ENCODE results near the gene STK11.
"Not testable (repeated sequence)": the region's sequence is repeated elsewhere in the genome, so short reads cannot be mapped to it uniquely, and the experiment has no call there.

Gene STK11

GRCh38 chr19:1237027-1237659 lies 31.6 kb downstream of the STK11 start:
- no peak for DNase-seq (ENCODE audit: low read depth, low spot score)

- DNase-seq (ENCODE audit: low read depth, low spot score) = no peak
These were observed 32.3 kb downstream of the STK11 start, which contains the start of gene CBARP for GRCh38 chr19:1237754-1238368. TSS of gene CBARP (minus strand) at chr19:1238005. CDS start at chr19:1236100, 1,905 bp downstream.

- DNase-seq (ENCODE audit: low read depth, low spot score) = no peak
These were observed 33.1 kb downstream of the STK11 start for GRCh38 chr19:1238369-1239303.

GRCh38 chr19:1239420-1239795 lies 33.8 kb downstream of the STK11 start:
- DNase-seq (ENCODE audit: low read depth, low spot score) = no peak

GRCh38 chr19:1239796-1240737 lies 34.5 kb downstream of the STK11 start:
- DNase-seq (ENCODE audit: low read depth, low spot score) = peak; percentile 85

- DNase-seq (ENCODE audit: low read depth, low spot score) = no peak
These were observed 35.3 kb downstream of the STK11 start for GRCh38 chr19:1240925-1241324.

- peak; percentile 77 for DNase-seq (ENCODE audit: low read depth, low spot score)
These were observed 36.0 kb downstream of the STK11 start, which contains the start of gene ATP5F1D for GRCh38 chr19:1241417-1242095. TSS of gene ATP5F1D (plus strand) at chr19:1241751. CDS start at chr19:1241851, 100 bp downstream.

- no peak for DNase-seq (ENCODE audit: low read depth, low spot score)
These were observed 38.5 kb downstream of the STK11 start for GRCh38 chr19:1243768-1244692.

- no peak for DNase-seq (ENCODE audit: low read depth, low spot score)
These were observed 39.3 kb downstream of the STK11 start for GRCh38 chr19:1244693-1245451.

GRCh38 chr19:1245494-1246264 lies 40.1 kb downstream of the STK11 start:
- DNase-seq (ENCODE audit: low read depth, low spot score) = no peak

- DNase-seq (ENCODE audit: low read depth, low spot score) = not testable (repeated sequence)
These were observed 40.9 kb downstream of the STK11 start for GRCh38 chr19:1246265-1247087.

- DNase-seq (ENCODE audit: low read depth, low spot score) = no peak
These were observed 42.2 kb downstream of the STK11 start for GRCh38 chr19:1247748-1248138.

GRCh38 chr19:1248139-1248785 lies 42.7 kb downstream of the STK11 start, which contains the start of gene MIDN:
TSS of gene MIDN (plus strand) at chr19:1248583. CDS start at chr19:1250297, 1,714 bp downstream.
- no peak for DNase-seq (ENCODE audit: low read depth, low spot score)

GRCh38 chr19:1248786-1249297 lies 43.3 kb downstream of the STK11 start:
- no peak for DNase-seq (ENCODE audit: low read depth, low spot score)

GRCh38 chr19:1249298-1249989 lies 43.9 kb downstream of the STK11 start:
- DNase-seq (ENCODE audit: low read depth, low spot score) = peak; percentile 90

Data from activated naive CD8-positive, alpha-beta T cell treated with anti-CD3 and anti-CD28 coated beads, Interleukin-2, amount 50 U/mL, for 16 hours (primary cell).